ENCODE measurements around the gene LRRTM4.

LRRTM4 gene

GRCh38 chr2:76930056-76930744 lies 592.0 kb downstream of the LRRTM4 start:
- DNase-seq (ENCODE audit: low spot score) = no peak
- H3K27me3 Mint-ChIP-seq (ENCODE audit: low read depth) = no peaks in the 10 kb centered on the region
- no peaks in the 10 kb centered on the region for H3K4me1 Mint-ChIP-seq (ENCODE audit: low read depth)
- no peaks in the 10 kb centered on the region for H3K36me3 Mint-ChIP-seq (ENCODE audit: low read depth)
- H3K4me3 Mint-ChIP-seq = no peak overlapping the region
- H3K27ac Mint-ChIP-seq = no peak overlapping the region
- peaks cover 25% of the 10 kb centered on the region for H3K9me3 Mint-ChIP-seq

DNA sequence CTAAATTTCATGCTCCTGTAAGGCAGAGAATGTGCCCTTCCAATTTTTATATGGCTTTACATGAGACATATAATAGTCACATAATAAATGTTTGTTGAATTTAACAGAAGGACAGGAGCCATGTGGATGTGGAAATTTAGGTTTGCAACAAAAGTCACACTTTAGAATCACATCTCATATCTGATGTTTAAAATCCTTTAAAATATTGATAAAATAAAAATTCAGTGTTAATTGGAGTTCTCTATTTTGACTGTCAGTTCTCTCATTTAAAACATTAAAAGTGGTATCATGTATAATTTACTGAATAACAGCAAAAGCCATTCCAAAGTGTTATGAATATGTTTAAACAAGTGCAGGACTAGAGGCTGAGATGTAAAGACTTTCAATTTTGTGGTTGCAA lies 594.1 kb downstream of the LRRTM4 start:
- Mint-ChIP-seq H3K4me1 (ENCODE audit: low read depth) (no peaks in the 10 kb centered on the region), H3K9me3 (peaks cover 30% of the 10 kb centered on the region), H3K4me3 (no peak overlapping the region), H3K36me3 (ENCODE audit: low read depth) (no peaks in the 10 kb centered on the region), H3K27ac (no peak overlapping the region), H3K27me3 (ENCODE audit: low read depth) (no peaks in the 10 kb centered on the region)
- no peak for DNase-seq (ENCODE audit: low spot score)

GRCh38 chr2:76921006-76921405 lies 601.2 kb downstream of the LRRTM4 start:
- peaks cover 40% of the 10 kb centered on the region for H3K9me3 Mint-ChIP-seq
- DNase-seq (ENCODE audit: low spot score) = no peak
- no peaks in the 10 kb centered on the region for H3K27me3 Mint-ChIP-seq (ENCODE audit: low read depth)
- H3K4me1 Mint-ChIP-seq (ENCODE audit: low read depth) = no peaks in the 10 kb centered on the region
- no peaks in the 10 kb centered on the region for H3K36me3 Mint-ChIP-seq (ENCODE audit: low read depth)
- no peak overlapping the region for H3K27ac Mint-ChIP-seq
- no peak overlapping the region for H3K4me3 Mint-ChIP-seq

DNA sequence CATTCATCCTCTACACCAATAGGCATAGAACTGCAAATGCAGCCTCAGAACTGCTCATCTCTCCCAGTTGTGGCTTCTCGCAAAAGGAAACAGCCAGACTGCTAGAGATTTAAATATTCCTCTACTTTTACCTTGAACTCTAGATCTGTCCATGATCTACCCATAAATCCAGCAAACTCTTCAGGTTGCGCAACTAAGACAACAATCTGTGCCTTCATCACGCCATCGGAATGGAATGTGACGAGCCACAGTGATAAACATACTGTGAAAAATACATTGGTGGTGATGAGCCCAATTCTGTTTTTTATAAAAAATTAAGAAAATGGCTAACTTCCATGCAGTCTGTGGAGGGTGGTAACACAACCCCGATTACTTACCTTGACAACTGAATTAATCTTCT lies 626.7 kb downstream of the LRRTM4 start:
- Mint-ChIP-seq H3K27me3 (ENCODE audit: low read depth) (no peaks in the 10 kb centered on the region), H3K4me3 (no peak overlapping the region), H3K27ac (no peak overlapping the region), H3K36me3 (ENCODE audit: low read depth) (no peaks in the 10 kb centered on the region), H3K4me1 (ENCODE audit: low read depth) (no peaks in the 10 kb centered on the region), H3K9me3 (peaks cover 21% of the 10 kb centered on the region)
- no peak for DNase-seq (ENCODE audit: low spot score)

- Mint-ChIP-seq H3K36me3 (ENCODE audit: low read depth) (no peaks in the 10 kb centered on the region), H3K4me1 (ENCODE audit: low read depth) (no peaks in the 10 kb centered on the region), H3K27ac (no peak overlapping the region), H3K27me3 (ENCODE audit: low read depth) (no peaks in the 10 kb centered on the region), H3K9me3 (peaks cover 27% of the 10 kb centered on the region), H3K4me3 (no peak overlapping the region)
- no peak for DNase-seq (ENCODE audit: low spot score)
Observed at GRCh38 chr2:76870581-76870980, 651.6 kb downstream of the LRRTM4 start.

- H3K27me3 Mint-ChIP-seq (ENCODE audit: low read depth) = no peaks in the 10 kb centered on the region
- no peaks in the 10 kb centered on the region for H3K4me1 Mint-ChIP-seq (ENCODE audit: low read depth)
- H3K9me3 Mint-ChIP-seq = peaks cover 24% of the 10 kb centered on the region
- no peaks in the 10 kb centered on the region for H3K36me3 Mint-ChIP-seq (ENCODE audit: low read depth)
- no peak overlapping the region for H3K27ac Mint-ChIP-seq
- H3K4me3 Mint-ChIP-seq = no peak overlapping the region
- DNase-seq (ENCODE audit: low spot score) = no peak
Observed at GRCh38 chr2:76870011-76870410, 652.2 kb downstream of the LRRTM4 start.

DNA sequence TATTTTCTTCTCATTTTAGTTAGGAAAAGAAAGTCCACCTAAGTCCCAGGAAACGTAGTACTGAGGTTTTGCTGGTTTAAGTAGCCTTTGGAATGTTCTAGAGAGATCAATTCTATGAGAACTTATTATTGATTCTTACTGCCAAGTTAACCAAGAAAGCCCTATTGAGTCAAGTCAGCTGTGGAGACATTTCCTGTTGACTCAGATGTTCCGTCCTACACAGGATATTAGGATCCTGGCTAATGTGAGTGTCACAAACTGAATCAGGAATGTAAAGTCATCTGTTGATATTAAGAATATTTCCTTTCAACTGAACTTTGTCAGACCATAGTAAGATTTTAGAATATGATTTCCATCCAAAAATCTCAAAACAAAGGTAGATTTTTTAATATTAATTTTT lies 654.3 kb downstream of the LRRTM4 start:
- H3K27me3 Mint-ChIP-seq (ENCODE audit: low read depth) = no peaks in the 10 kb centered on the region
- no peak overlapping the region for H3K4me3 Mint-ChIP-seq
- H3K27ac Mint-ChIP-seq = no peak overlapping the region
- no peaks in the 10 kb centered on the region for H3K4me1 Mint-ChIP-seq (ENCODE audit: low read depth)
- DNase-seq (ENCODE audit: low spot score) = no peak
- H3K36me3 Mint-ChIP-seq (ENCODE audit: low read depth) = no peaks in the 10 kb centered on the region
- H3K9me3 Mint-ChIP-seq = peaks cover 35% of the 10 kb centered on the region

GRCh38 chr2:76866464-76866863 lies 655.7 kb downstream of the LRRTM4 start:
- Mint-ChIP-seq H3K9me3 (peaks cover 36% of the 10 kb centered on the region), H3K27ac (no peak overlapping the region), H3K36me3 (ENCODE audit: low read depth) (no peaks in the 10 kb centered on the region), H3K4me1 (ENCODE audit: low read depth) (no peaks in the 10 kb centered on the region), H3K27me3 (ENCODE audit: low read depth) (no peaks in the 10 kb centered on the region), H3K4me3 (no peak overlapping the region)
- no peak for DNase-seq (ENCODE audit: low spot score)

DNA sequence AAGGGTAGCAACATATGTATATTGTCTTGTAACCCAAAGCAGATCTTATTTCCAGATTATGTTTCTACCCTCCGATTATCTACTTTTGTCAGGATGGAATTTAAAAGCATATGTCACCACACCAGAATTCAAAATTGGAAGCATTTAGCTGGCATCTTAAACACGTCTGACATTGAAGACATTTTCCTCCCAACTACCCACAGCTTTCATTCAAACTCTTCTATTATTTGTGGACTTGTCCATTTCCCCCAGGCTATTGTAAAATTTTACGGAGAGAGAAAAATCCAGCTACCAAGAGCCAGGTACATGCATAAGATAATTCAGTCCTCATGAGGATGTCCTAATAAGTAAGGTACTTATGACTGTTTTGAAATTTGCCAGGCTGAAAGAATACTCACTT lies 659.3 kb downstream of the LRRTM4 start:
- Mint-ChIP-seq H3K4me1 (ENCODE audit: low read depth) (no peaks in the 10 kb centered on the region), H3K36me3 (ENCODE audit: low read depth) (no peaks in the 10 kb centered on the region), H3K27me3 (ENCODE audit: low read depth) (no peaks in the 10 kb centered on the region), H3K4me3 (no peak overlapping the region), H3K9me3 (peaks cover 33% of the 10 kb centered on the region), H3K27ac (no peak overlapping the region)
- no peak for DNase-seq (ENCODE audit: low spot score)

DNA sequence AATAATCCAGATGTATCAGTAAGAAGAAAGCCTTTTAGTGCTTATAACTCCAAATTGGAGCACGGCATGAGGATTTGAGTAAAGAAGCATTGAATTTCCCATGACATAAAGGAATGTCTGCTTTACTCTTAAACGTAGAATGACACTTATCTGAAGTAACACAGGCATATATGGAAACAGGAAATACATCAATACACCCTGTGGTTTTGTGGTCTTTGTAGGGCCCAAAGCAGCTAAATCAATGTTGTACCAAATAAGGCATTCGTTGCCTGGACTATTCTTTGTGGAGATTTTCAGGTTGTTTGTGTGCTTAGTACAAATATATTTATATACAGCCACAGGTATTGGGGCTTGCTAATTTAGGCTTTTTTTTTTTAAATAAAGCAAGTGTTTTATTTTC lies 660.5 kb downstream of the LRRTM4 start:
- no peak for DNase-seq (ENCODE audit: low spot score)
- Mint-ChIP-seq H3K27ac (no peak overlapping the region), H3K4me3 (no peak overlapping the region), H3K4me1 (ENCODE audit: low read depth) (no peaks in the 10 kb centered on the region), H3K27me3 (ENCODE audit: low read depth) (no peaks in the 10 kb centered on the region), H3K9me3 (peaks cover 39% of the 10 kb centered on the region), H3K36me3 (ENCODE audit: low read depth) (no peaks in the 10 kb centered on the region)

DNA sequence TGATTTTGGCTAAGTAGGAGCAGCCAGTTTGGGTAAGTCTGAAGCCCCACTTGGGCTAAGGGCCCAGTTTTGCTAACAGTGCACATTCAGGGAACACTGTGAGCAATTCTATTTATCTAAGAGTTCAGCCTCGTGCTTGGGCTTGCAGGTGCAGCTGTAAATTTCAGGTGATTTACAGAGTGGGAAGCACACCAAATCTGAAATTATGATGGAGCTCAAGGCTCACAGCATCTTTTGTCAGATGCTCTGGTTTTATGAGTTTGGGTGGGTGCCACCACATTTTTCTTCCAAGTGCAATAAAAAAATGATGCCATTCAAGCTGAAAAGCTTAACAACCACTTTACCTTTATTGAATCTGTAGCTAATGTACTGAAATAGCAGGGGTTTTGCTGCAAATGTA lies 671.2 kb downstream of the LRRTM4 start:
- no peak for DNase-seq (ENCODE audit: low spot score)
- H3K4me3 Mint-ChIP-seq = no peak overlapping the region

DNA sequence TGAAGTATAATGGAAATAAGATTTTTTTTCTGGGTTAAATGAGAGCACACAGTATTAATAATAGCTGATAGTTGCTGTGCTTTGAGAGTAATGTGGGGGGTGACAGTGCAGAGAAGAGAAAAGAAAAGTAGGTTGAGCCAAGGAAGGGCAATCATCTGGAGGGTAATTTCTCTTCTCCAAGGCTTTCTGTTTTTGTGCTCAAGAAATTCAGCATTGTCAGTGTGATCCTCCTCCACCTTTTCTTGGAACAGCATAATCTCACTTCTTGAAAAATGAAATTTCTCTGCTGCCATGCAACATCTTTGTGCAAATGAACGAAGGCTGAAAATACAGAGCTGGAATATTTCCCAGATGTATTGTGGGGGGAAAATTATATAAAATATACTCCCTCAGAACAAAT lies 673.1 kb downstream of the LRRTM4 start:
- Mint-ChIP-seq H3K36me3 (ENCODE audit: low read depth) (no peaks in the 10 kb centered on the region), H3K27me3 (ENCODE audit: low read depth) (no peaks in the 10 kb centered on the region), H3K4me3 (no peak overlapping the region), H3K4me1 (ENCODE audit: low read depth) (no peaks in the 10 kb centered on the region), H3K27ac (no peak overlapping the region), H3K9me3 (peaks cover 26% of the 10 kb centered on the region)
- no peak for DNase-seq (ENCODE audit: low spot score)

More for the DNA sequence above, 671.2 kb downstream of the LRRTM4 start:
- no peaks in the 10 kb centered on the region for H3K36me3 Mint-ChIP-seq (ENCODE audit: low read depth)
- H3K4me1 Mint-ChIP-seq (ENCODE audit: low read depth) = no peaks in the 10 kb centered on the region
- peaks cover 32% of the 10 kb centered on the region for H3K9me3 Mint-ChIP-seq
- no peak overlapping the region for H3K27ac Mint-ChIP-seq
- no peaks in the 10 kb centered on the region for H3K27me3 Mint-ChIP-seq (ENCODE audit: low read depth)

GRCh38 chr2:76839826-76840225 lies 682.4 kb downstream of the LRRTM4 start:
- no peaks in the 10 kb centered on the region for H3K4me1 Mint-ChIP-seq (ENCODE audit: low read depth)
- H3K4me3 Mint-ChIP-seq = no peak overlapping the region
- no peaks in the 10 kb centered on the region for H3K36me3 Mint-ChIP-seq (ENCODE audit: low read depth)
- H3K27me3 Mint-ChIP-seq (ENCODE audit: low read depth) = no peaks in the 10 kb centered on the region
- peaks cover 30% of the 10 kb centered on the region for H3K9me3 Mint-ChIP-seq
- H3K27ac Mint-ChIP-seq = no peak overlapping the region
- no peak for DNase-seq (ENCODE audit: low spot score)

DNA sequence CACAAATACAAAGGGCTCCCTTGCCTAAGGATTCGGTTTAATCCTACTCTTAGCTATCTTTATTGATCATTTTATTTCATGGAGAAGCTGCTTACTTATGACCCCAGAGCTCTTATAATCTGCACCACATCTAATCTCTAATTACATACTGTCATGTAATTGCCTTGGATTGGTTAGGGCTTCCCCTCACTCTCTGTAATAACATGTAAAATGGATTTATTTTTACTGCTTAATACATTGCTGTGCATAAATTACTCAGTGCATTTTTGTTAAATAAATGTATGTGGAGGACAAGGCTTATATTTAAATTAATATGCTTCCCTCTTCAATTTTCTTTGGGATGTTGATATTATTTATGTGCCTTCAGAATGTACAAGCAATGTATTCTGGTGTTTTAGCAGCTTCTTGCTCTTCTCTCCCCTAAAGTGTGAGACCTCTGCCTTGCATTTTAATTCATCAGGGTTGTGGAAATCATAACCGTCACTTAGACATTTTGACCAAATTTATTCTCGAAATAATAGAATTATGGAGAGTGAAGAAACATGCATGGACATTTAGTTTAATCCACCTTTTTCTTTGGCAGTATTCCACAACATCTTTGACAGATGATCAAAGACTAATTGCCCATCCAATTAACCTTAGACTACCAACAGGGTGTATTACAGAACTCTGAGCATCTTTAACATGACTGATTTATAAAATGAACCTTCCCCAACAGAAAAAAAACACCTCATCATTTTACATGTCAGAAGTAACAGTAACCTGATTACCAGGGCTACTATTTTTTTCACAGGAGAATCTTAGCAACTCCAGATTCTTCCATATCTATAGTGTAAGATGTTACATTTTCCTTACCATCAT lies 692.6 kb downstream of the LRRTM4 start:
- Mint-ChIP-seq H3K9me3 (peaks cover 29% of the 10 kb centered on the region), H3K27me3 (ENCODE audit: low read depth) (no peaks in the 10 kb centered on the region), H3K4me1 (ENCODE audit: low read depth) (no peaks in the 10 kb centered on the region), H3K36me3 (ENCODE audit: low read depth) (no peaks in the 10 kb centered on the region), H3K27ac (no peak overlapping the region), H3K4me3 (no peak overlapping the region)
- no peak for DNase-seq (ENCODE audit: low spot score)
